Endothelial cell of umbilical vein (primary cell): ENCODE results near the gene S100A10. TPM values are rescaled to one million over a fixed set of nuclear protein-coding genes. Genes with fewer than 3 reads are reported as not detected.

Experiments
- BruUV-seq: library from RNA; stranded (reverse); fragments of 400-500 nt; replicated peaks from 2 replicates; lab custom pipeline; 2021; lab: Mats Ljungman, UMichigan
- CTCF ChIA-PET: fragments of 300-600, 350-600 bp; sonication (Branson Sonifier 250); formaldehyde crosslinking; loops from one replicate; lab custom pipeline; 2021; ENCODE audit warnings: antibody characterized with exemption, inconsistent platforms; lab: Charles Lee
- POLR2A ChIA-PET: fragments of 300-600, 350-600 bp; sonication (Branson Sonifier 250); formaldehyde crosslinking; loops from one replicate; lab custom pipeline; 2021; ENCODE audit warnings: antibody characterized with exemption, inconsistent platforms; lab: Charles Lee
- DNase-seq: peaks from one replicate; pipeline ENCODE4 v3.0.0-alpha.2; 2011; ENCODE audit warnings: low read depth, low spot score
- FAIRE-seq: peaks from 2 replicates; lab custom pipeline; 2011; peaks lifted over from hg19 to GRCh38; lab: Jason Lieb, UNC
- H2AFZ ChIP-seq: 2 replicates; pipeline ENCODE4 v1.6.0; 2012; ENCODE audit warnings: low read depth, low read length, control low read depth, inconsistent platforms
- H3K27ac ChIP-seq: 2 replicates; pipeline ENCODE4 v1.5.1; 2011; ENCODE audit warnings: low read depth, mild to moderate bottlenecking, control low read depth, low read length, moderate library complexity; ENCODE audit not compliant: insufficient read depth
- H3K27me3 ChIP-seq, 2 experiments: 2 replicates each; pipeline versions ENCODE4 v1.6.0 to v1.6.1; 2011; ENCODE audit warnings: low read length in 2 of 2, mixed read lengths in 1 of 2; ENCODE audit not compliant: control insufficient read depth in 2 of 2, insufficient read depth in 2 of 2
- H3K36me3 ChIP-seq, 2 experiments: 2 replicates in 1 of 2; 3 replicates in 1 of 2; pipeline ENCODE4 v1.5.1; 2011; ENCODE audit warnings: low read length in 2 of 2, mild to moderate bottlenecking in 1 of 2, moderate library complexity in 1 of 2; ENCODE audit not compliant: control insufficient read depth in 2 of 2, insufficient read depth in 2 of 2; ENCODE audit errors: extremely low read depth in 1 of 2
- H3K4me1 ChIP-seq: 3 replicates; pipeline ENCODE4 v1.5.1; 2011; ENCODE audit warnings: mild to moderate bottlenecking, low read length; ENCODE audit not compliant: control insufficient read depth, insufficient read depth; ENCODE audit errors: extremely low read depth
- H3K4me2 ChIP-seq: 2 replicates; pipeline ENCODE4 v1.6.1; 2011; ENCODE audit warnings: low read length, control low read depth, mixed read lengths; ENCODE audit not compliant: insufficient read depth
- H3K4me3 ChIP-seq, 3 experiments: fragments of 200-600 bp in 1 of 3; sonication (generic), shearing (Covaris generic) in 1 of 3; replicated peaks in 1 of 3; 2 replicates each; pipeline ENCODE4 v1.5.1; 2011 to 2016; ENCODE audit warnings: control low read depth in 3 of 3, low read length in 3 of 3, mild to moderate bottlenecking in 2 of 3, inconsistent platforms in 1 of 3, low read depth in 1 of 3, moderate library complexity in 1 of 3; ENCODE audit not compliant: insufficient read depth in 1 of 3
- H3K79me2 ChIP-seq: 2 replicates; pipeline ENCODE4 v1.6.0; 2012; ENCODE audit warnings: low read length, inconsistent platforms; ENCODE audit not compliant: control insufficient read depth, insufficient read depth
- H3K9ac ChIP-seq: replicated peaks from 2 replicates; pipeline ENCODE3; 2011; ENCODE audit warnings: low read length, control low read depth; ENCODE audit not compliant: insufficient read depth; ENCODE audit errors: extremely low read depth
- H3K9me1 ChIP-seq: replicated peaks from 3 replicates; pipeline ENCODE4 v1.6.0; 2011; ENCODE audit warnings: mild to moderate bottlenecking, low read length; ENCODE audit not compliant: control insufficient read depth, insufficient read depth; ENCODE audit errors: extremely low read depth
- H3K9me3 ChIP-seq: replicated peaks from 2 replicates; pipeline ENCODE4 v1.5.1; 2012; ENCODE audit warnings: low read length, inconsistent platforms; ENCODE audit not compliant: control insufficient read depth, insufficient read depth
- H4K20me1 ChIP-seq: replicated peaks from 2 replicates; pipeline ENCODE3; 2011; ENCODE audit warnings: mild to moderate bottlenecking, low read length; ENCODE audit not compliant: control insufficient read depth, insufficient read depth; ENCODE audit errors: extremely low read depth
- EZH2 ChIP-seq: IDR thresholded peaks from 2 replicates; pipeline ENCODE4 v1.6.1; 2012; ENCODE audit warnings: borderline replicate concordance, low read depth, mild to moderate bottlenecking, moderate library complexity, low read length, inconsistent platforms; ENCODE audit not compliant: severe bottlenecking
- FOS ChIP-seq: IDR thresholded peaks from 2 replicates; pipeline ENCODE4 v1.6.1; 2011; ENCODE audit warnings: mild to moderate bottlenecking, low read length, moderate library complexity, borderline replicate concordance; ENCODE audit not compliant: insufficient read depth
- GATA2 ChIP-seq: IDR thresholded peaks from 2 replicates; pipeline ENCODE4 v1.7.0; 2011; ENCODE audit warnings: low read depth, mild to moderate bottlenecking, moderate library complexity, mixed read lengths, low read length; ENCODE audit not compliant: insufficient read length, insufficient read depth
- JUN ChIP-seq: IDR thresholded peaks from 2 replicates; pipeline ENCODE4 v1.6.1; 2011; ENCODE audit warnings: borderline replicate concordance, low read depth; ENCODE audit not compliant: insufficient read length, insufficient read depth
- MYC ChIP-seq: IDR thresholded peaks from one replicate; pipeline ENCODE4 v1.6.1; 2011; ENCODE audit warnings: mild to moderate bottlenecking, low read depth, low read length
- POLR2A ChIP-seq: IDR thresholded peaks from 2 replicates; pipeline ENCODE4 v1.6.1; 2012; ENCODE audit warnings: low read depth, mild to moderate bottlenecking, control low read depth, low read length
- POLR2AphosphoS5 ChIP-seq: IDR thresholded peaks from 2 replicates; pipeline ENCODE4 v1.6.1; 2012; ENCODE audit warnings: low read depth, mild to moderate bottlenecking, control low read depth, low read length, moderate library complexity; ENCODE audit not compliant: insufficient read depth
- dilution Hi-C: fragments of 300-500 bp; cut with MboI; formaldehyde crosslinking; loops from one replicate; pipeline ENCODE4 v1.15.0; 2019; ENCODE audit warnings: low sequenced_read_pairs; ENCODE audit not compliant: extremely low pct_ligation_motif_present
- intact Hi-C: fragments of 100-400 bp; cut with micrococcal nuclease; formaldehyde crosslinking; loops from one replicate; pipeline ENCODE4 v1.10.0; 2022
- polyA plus RNA-seq, 4 experiments: library from polyadenylated mRNA; depleted of rRNA in 3 of 4; stranded (reverse) in 3 of 4; unstranded in 1 of 4; fragments of >200 nt; gene quantifications; 2 replicates each; pipeline versions ENCODE4 v1.2.1 to v1.2.3, GENCODE V29; 2011 to 2012; ENCODE audit warnings: missing spikeins in 1 of 4
- total RNA-seq: library from RNA; stranded (reverse); gene quantifications from 2 replicates; pipeline ENCODE4 v1.2.3, GENCODE V29; 2021
- TF ChIP-seq, protein P1 (sequence below): IDR thresholded peaks from 2 replicates; pipeline ENCODE4 v1.6.1; 2011; ENCODE audit not compliant: insufficient read depth, insufficient read length
- TF ChIP-seq, protein P2 (sequence below), 2 donors: IDR thresholded peaks; 1 replicate in 1 of 2; 2 replicates in 1 of 2; pipeline ENCODE4 v1.5.1; 2011; ENCODE audit warnings: low read length in 2 of 2, mild to moderate bottlenecking in 2 of 2, moderate library complexity in 2 of 2, control low read depth in 1 of 2, inconsistent platforms in 1 of 2, low read depth in 1 of 2; ENCODE audit not compliant: insufficient read depth in 1 of 2; ENCODE audit errors: extremely low read depth in 1 of 2

The S100A10 gene
- total and polyA plus RNA-seq, 2 donors (not counting 3 experiments of a cell fraction or from before 2014, with no cell fraction given) = 76.8 to 779 TPM

DNA sequence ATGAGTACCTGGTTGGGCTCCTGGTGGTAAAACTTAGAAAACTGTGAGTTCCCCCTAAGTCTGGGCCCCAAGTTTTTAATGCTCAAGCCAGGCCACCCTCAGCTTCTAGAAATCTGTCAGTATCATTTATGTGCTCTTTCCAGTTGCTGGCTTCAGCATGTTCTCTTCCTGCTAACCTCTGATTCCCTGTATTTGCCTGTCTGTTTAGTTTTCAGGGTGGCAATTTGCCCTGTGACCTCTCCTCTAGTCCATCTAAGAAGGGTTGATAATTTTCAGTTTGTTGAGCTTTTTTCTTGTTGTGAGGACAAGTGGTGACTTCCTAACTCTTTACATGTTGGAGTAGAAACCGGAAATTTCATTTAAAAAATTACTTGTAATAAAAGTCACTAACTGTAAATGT, 16.0 kb upstream of the S100A10 start:
- Histone ChIP-seq H3K27ac (no peak overlapping the region), H3K79me2 (no peaks in the 10 kb centered on the region), H3K36me3 (no peaks in the 10 kb centered on the region), H3K4me1 (no peaks in the 10 kb centered on the region), H4K20me1 (no peaks in the 10 kb centered on the region), H3K9me1 (no peaks in the 10 kb centered on the region), H3K4me3 (no peak overlapping the region), H3K27me3 (peaks cover 18 to 46% of the 10 kb centered on the region in 2 experiments), H3K9me3 (no peaks in the 10 kb centered on the region), H2AFZ (no peak overlapping the region), H3K9ac (no peak overlapping the region), H3K4me2 (no peak overlapping the region)
- intact Hi-C loops (loop anchor here (10.0 kb wide), 1 partner anchor 475 kb away; no protein-coding TSS in a partner anchor), dilution Hi-C loops (loop anchor here (25.0 kb wide), 1 partner anchor 97 kb away; the partner anchor contains the start of gene THEM4)
- DNase-seq = no peak
- ChIA-PET CTCF (interaction anchor here (1.0 kb wide), 1 partner anchor 8 kb away, joined by 3 read pairs; no protein-coding TSS in a partner anchor), POLR2A (no interaction called here)
- BruUV-seq = no TSS peak
- TF ChIP-seq JUN (no peak), EZH2 (no peak), POLR2A (no peak), MYC (no peak), POLR2AphosphoS5 (no peak), FOS (no peak), GATA2 (no peak)
- TF ChIP-seq, protein P1, sequence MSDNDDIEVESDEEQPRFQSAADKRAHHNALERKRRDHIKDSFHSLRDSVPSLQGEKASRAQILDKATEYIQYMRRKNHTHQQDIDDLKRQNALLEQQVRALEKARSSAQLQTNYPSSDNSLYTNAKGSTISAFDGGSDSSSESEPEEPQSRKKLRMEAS = no peak
- TF ChIP-seq, protein P2, sequence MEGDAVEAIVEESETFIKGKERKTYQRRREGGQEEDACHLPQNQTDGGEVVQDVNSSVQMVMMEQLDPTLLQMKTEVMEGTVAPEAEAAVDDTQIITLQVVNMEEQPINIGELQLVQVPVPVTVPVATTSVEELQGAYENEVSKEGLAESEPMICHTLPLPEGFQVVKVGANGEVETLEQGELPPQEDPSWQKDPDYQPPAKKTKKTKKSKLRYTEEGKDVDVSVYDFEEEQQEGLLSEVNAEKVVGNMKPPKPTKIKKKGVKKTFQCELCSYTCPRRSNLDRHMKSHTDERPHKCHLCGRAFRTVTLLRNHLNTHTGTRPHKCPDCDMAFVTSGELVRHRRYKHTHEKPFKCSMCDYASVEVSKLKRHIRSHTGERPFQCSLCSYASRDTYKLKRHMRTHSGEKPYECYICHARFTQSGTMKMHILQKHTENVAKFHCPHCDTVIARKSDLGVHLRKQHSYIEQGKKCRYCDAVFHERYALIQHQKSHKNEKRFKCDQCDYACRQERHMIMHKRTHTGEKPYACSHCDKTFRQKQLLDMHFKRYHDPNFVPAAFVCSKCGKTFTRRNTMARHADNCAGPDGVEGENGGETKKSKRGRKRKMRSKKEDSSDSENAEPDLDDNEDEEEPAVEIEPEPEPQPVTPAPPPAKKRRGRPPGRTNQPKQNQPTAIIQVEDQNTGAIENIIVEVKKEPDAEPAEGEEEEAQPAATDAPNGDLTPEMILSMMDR (IDR thresholded peaks at IDR 0.05; ENCODE audit: extremely low read depth in 1 of 2, insufficient read depth in 1 of 2, low read depth in 1 of 2, low read length in 2 of 2) = no peak
- no peak for FAIRE-seq
